ENCODE results near the gene HRCT1. TPM values are rescaled to one million over a fixed set of nuclear protein-coding genes. Genes with fewer than 3 reads are reported as not detected.

HRCT1 gene
- total and polyA plus RNA-seq, 2 donors (not counting 3 experiments of a cell fraction or from before 2014, with no cell fraction given) = 1.2 to 7.0 TPM

GRCh38 chr9:35915681-35916294 lies 9.8 kb downstream of the HRCT1 start:
- H3K79me2 ChIP-seq (ENCODE audit: control insufficient read depth, insufficient read depth, low read length) = peaks cover 19% of the 10 kb centered on the region
- BruUV-seq (replicated peaks) = no TSS peak
- no peaks in the 10 kb centered on the region for H3K36me3 ChIP-seq (ENCODE audit: control insufficient read depth in 2 of 2, extremely low read depth in 1 of 2, insufficient read depth in 2 of 2, low read length in 2 of 2)

More at GRCh38 chr9:35915681-35916294, 9.8 kb downstream of the HRCT1 start:
- dilution Hi-C loops (cut with MboI; ENCODE audit: extremely low pct_ligation_motif_present, low sequenced_read_pairs) = no loop called here
- H3K9ac ChIP-seq (replicated peaks; ENCODE audit: extremely low read depth, insufficient read depth, low read length) = no peak overlapping the region
- no peak for TF ChIP-seq MAX (IDR thresholded peaks at IDR 0.05; ENCODE audit: insufficient read depth, insufficient read length)
- TF ChIP-seq JUN (IDR thresholded peaks at IDR 0.05; ENCODE audit: borderline replicate concordance, insufficient read depth, insufficient read length, low read depth) = no peak
- no peak for TF ChIP-seq CTCF (IDR thresholded peaks at IDR 0.05; ENCODE audit: extremely low read depth in 1 of 2, insufficient read depth in 1 of 2, low read depth in 1 of 2, low read length in 2 of 2)
- TF ChIP-seq MYC (IDR thresholded peaks at IDR 0.05; ENCODE audit: low read depth, low read length) = no peak
- no peak for TF ChIP-seq POLR2A (IDR thresholded peaks at IDR 0.05; ENCODE audit: low read depth, low read length)
- TF ChIP-seq GATA2 (IDR thresholded peaks at IDR 0.05; ENCODE audit: insufficient read depth, insufficient read length, low read depth, low read length) = no peak
- no peak for TF ChIP-seq FOS (IDR thresholded peaks at IDR 0.05; ENCODE audit: borderline replicate concordance, insufficient read depth, low read length)
- TF ChIP-seq POLR2AphosphoS5 (IDR thresholded peaks at IDR 0.05; ENCODE audit: insufficient read depth, low read depth, low read length) = no peak
- no peak for TF ChIP-seq EZH2 (IDR thresholded peaks at IDR 0.05; ENCODE audit: borderline replicate concordance, low read depth, low read length, severe bottlenecking)
- H3K27ac ChIP-seq (ENCODE audit: insufficient read depth, low read depth, low read length) = no peak overlapping the region
- intact Hi-C loops (cut with micrococcal nuclease) = no loop called here
- FAIRE-seq (no peak), DNase-seq (ENCODE audit: low read depth, low spot score) (no peak)
- H3K4me2 ChIP-seq (ENCODE audit: insufficient read depth, low read length) = no peak overlapping the region
- H3K9me1 ChIP-seq (replicated peaks; ENCODE audit: control insufficient read depth, extremely low read depth, insufficient read depth, low read length) = no peaks in the 10 kb centered on the region
- CTCF ChIA-PET = interaction anchor here (3.3 kb wide), 1 partner anchor 30 kb away, joined by 14 read pairs; no protein-coding TSS in a partner anchor
- H3K27me3 ChIP-seq (ENCODE audit: control insufficient read depth in 2 of 2, insufficient read depth in 2 of 2, low read length in 2 of 2) = no peaks in the 10 kb centered on the region
- H3K9me3 ChIP-seq (replicated peaks; ENCODE audit: control insufficient read depth, insufficient read depth, low read length) = no peaks in the 10 kb centered on the region
- H3K4me3 ChIP-seq (replicated peaks in 1 of 3; ENCODE audit: insufficient read depth in 1 of 3, low read depth in 1 of 3, low read length in 3 of 3) = no peak overlapping the region
- peaks cover 21% of the 10 kb centered on the region for H3K4me1 ChIP-seq (ENCODE audit: control insufficient read depth, extremely low read depth, insufficient read depth, low read length)
- no peak overlapping the region for H2AFZ ChIP-seq (ENCODE audit: low read depth, low read length)
- H4K20me1 ChIP-seq (replicated peaks; ENCODE audit: control insufficient read depth, extremely low read depth, insufficient read depth, low read length) = no peaks in the 10 kb centered on the region
- POLR2A ChIA-PET = interaction anchor here (0.7 to 0.8 kb wide), 2 partner anchors 10 to 273 kb away, joined by 3 to 7 read pairs; partner anchors contain the start of gene HRCT1
